A673 (cell line): ENCODE results near the gene LSM3.

Experiments
- CTCF ChIP-seq: fragments of 300-800, 200-600 bp; sonication (generic); conservative IDR thresholded peaks from 2 replicates; pipeline ENCODE4 v1.5.1; 2017; ENCODE audit warnings: low read depth, mild to moderate bottlenecking, antibody characterized with exemption, low read length, moderate library complexity, mixed read lengths
- EZH2 ChIP-seq: fragments of 200-600 bp; sonication (generic); IDR thresholded peaks from 2 replicates; pipeline ENCODE4 v1.6.1; 2017; ENCODE audit warnings: borderline replicate concordance, low read depth, mild to moderate bottlenecking, mixed read lengths, antibody characterized with exemption, low read length; ENCODE audit not compliant: poor library complexity, severe bottlenecking

- no peak for TF ChIP-seq CTCF
- TF ChIP-seq EZH2: no peak
These were observed 37.5 kb upstream of the LSM3 start for GRCh38 chr3:14141144-14141543.
